Endodermal cell (in vitro differentiated cells): ENCODE measurements around the gene FAM174C. TPM values are rescaled to one million over a fixed set of nuclear protein-coding genes. Genes with fewer than 3 reads are reported as not detected.
A peak's percentile ranks its signal among the peaks of the same experiment; 100 is the strongest.

Source experiments
- DNase-seq: peaks from one replicate; pipeline ENCODE4 v3.0.0-alpha.2; 2017
- H3K27ac ChIP-seq: 2 replicates; pipeline ENCODE4 v1.5.1; 2013; ENCODE audit warnings: mild to moderate bottlenecking, low read depth, low read length, moderate library complexity
- H3K27me3 ChIP-seq: 2 replicates; pipeline ENCODE4 v1.6.1; 2013; ENCODE audit warnings: mild to moderate bottlenecking, low read length, moderate library complexity; ENCODE audit not compliant: insufficient read depth, control insufficient read depth, poor library complexity, severe bottlenecking
- H3K36me3 ChIP-seq: 2 replicates; pipeline ENCODE4 v1.7.0; 2013; ENCODE audit warnings: mild to moderate bottlenecking, low read length, moderate library complexity; ENCODE audit not compliant: control insufficient read depth, insufficient read depth
- H3K4me1 ChIP-seq: one replicate; pipeline ENCODE4 v1.7.0; 2013; ENCODE audit warnings: low read length; ENCODE audit not compliant: control insufficient read depth, insufficient read depth
- H3K4me3 ChIP-seq: 2 replicates; pipeline ENCODE4 v1.5.1; 2013; ENCODE audit warnings: mild to moderate bottlenecking, low read length, moderate library complexity
- H3K9ac ChIP-seq: 2 replicates; pipeline ENCODE4 v1.6.1; 2013; ENCODE audit warnings: mild to moderate bottlenecking, low read length, moderate library complexity; ENCODE audit not compliant: poor library complexity, severe bottlenecking; ENCODE audit errors: extremely low read depth
- H3K9me3 ChIP-seq: 2 replicates; pipeline ENCODE4 v1.6.1; 2013; ENCODE audit warnings: mild to moderate bottlenecking, low read length, moderate library complexity; ENCODE audit not compliant: control insufficient read depth
- H3K27ac Mint-ChIP-seq: 2 replicates; pipeline ENCODE4 v1.8.0; 2020; ENCODE audit warnings: mixed read lengths
- H3K27me3 Mint-ChIP-seq: 2 replicates; pipeline ENCODE4 v1.8.0; 2021; ENCODE audit warnings: mild to moderate bottlenecking, mixed read lengths; ENCODE audit not compliant: insufficient read depth
- H3K36me3 Mint-ChIP-seq: 2 replicates; pipeline ENCODE4 v1.8.0; 2020; ENCODE audit warnings: low read depth, mixed read lengths
- H3K4me1 Mint-ChIP-seq: 2 replicates; pipeline ENCODE4 v1.8.0; 2020; ENCODE audit warnings: mixed read lengths
- H3K4me3 Mint-ChIP-seq: 2 replicates; pipeline ENCODE4 v1.8.0; 2020; ENCODE audit warnings: mild to moderate bottlenecking, moderate library complexity, mixed read lengths
- H3K9me3 Mint-ChIP-seq: 2 replicates; pipeline ENCODE4 v1.8.0; 2020; ENCODE audit warnings: mild to moderate bottlenecking, mixed read lengths
- WGBS, 2 experiments: methylation state at CpG; one replicate each; pipeline versions ENCODE4 v1.1.5 to v1.1.7; 2013; ENCODE audit warnings: missing lambda C conversion rate in 2 of 2, mixed read lengths in 1 of 2; ENCODE audit not compliant: insufficient coverage in 1 of 2, insufficient read length in 1 of 2; 5-methylcytosine and 5-hydroxymethylcytosine counted together
- total RNA-seq, 2 donors: library from RNA; stranded (reverse); fragmentation: NEBNext Ultra II Directional in 1 of 2; extraction: Animal tissue kit (Norgen Biotek cat#: 25700) in 1 of 2; gene quantifications; 2 replicates in 1 of 2; 3 replicates in 1 of 2; pipeline ENCODE4 v1.2.1, GENCODE V29; 2021
- TF ChIP-seq, protein P1 (sequence below): fragments of 200-600 bp; sonication (generic); conservative IDR thresholded peaks from 2 replicates; pipeline ENCODE4 v1.5.0; 2021; ENCODE audit warnings: antibody characterized with exemption, mild to moderate bottlenecking

Gene FAM174C
- total RNA-seq, 2 donors from 2014 or later = 45.1 to 46.0 TPM

DNA sequence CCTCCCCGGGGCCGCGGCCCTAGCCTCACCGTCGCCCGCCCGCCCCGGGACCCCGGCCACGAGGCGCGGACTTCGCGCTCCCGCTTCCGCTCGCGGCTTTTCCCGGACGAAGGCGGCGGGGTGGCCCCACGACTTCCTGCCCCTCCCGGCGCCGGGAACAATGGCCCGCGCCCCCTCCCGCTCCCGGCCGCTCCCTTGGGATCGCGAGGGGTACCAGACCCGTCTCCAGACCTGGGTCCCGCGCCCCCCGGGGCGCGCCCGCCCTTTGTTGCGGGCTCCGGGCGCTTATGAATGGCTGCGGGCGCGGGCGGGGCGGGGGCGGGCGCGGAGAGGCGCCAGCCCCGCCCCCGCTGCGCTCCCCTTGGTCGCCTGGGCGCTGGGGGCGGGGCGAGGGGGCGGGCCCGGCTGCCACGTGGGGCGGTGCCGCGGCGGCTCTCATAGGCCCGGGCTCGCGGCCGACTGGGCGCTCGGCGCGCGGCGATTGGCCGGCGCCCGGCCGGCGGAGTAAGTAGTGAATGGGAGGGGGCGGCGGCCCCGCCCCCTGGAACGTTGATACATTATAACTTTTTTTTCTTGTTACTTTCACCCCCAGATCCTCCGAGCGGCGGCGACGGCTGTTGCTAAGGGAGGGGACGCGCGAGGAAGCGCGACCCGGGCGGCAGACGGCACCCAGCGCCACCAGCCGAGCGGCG is 25.9 kb upstream of the FAM174C start:
- Histone ChIP-seq H3K27me3 (no peaks in the 10 kb centered on the region), H3K36me3 (peaks cover 26% of the 10 kb centered on the region), H3K9ac (peak overlapping the region; percentile 95), H3K9me3 (no peaks in the 10 kb centered on the region), H3K27ac (peak overlapping the region; percentile 99), H3K4me1 (peaks cover 10% of the 10 kb centered on the region), H3K4me3 (peak overlapping the region; percentile 71)
- TF ChIP-seq, protein P1, sequence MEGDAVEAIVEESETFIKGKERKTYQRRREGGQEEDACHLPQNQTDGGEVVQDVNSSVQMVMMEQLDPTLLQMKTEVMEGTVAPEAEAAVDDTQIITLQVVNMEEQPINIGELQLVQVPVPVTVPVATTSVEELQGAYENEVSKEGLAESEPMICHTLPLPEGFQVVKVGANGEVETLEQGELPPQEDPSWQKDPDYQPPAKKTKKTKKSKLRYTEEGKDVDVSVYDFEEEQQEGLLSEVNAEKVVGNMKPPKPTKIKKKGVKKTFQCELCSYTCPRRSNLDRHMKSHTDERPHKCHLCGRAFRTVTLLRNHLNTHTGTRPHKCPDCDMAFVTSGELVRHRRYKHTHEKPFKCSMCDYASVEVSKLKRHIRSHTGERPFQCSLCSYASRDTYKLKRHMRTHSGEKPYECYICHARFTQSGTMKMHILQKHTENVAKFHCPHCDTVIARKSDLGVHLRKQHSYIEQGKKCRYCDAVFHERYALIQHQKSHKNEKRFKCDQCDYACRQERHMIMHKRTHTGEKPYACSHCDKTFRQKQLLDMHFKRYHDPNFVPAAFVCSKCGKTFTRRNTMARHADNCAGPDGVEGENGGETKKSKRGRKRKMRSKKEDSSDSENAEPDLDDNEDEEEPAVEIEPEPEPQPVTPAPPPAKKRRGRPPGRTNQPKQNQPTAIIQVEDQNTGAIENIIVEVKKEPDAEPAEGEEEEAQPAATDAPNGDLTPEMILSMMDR = no peak
- peak; percentile 97 for DNase-seq
- Mint-ChIP-seq H3K4me3 (peak overlapping the region; percentile 87), H3K9me3 (no peaks in the 10 kb centered on the region), H3K27ac (no peak overlapping the region), H3K36me3 (peaks cover 17% of the 10 kb centered on the region), H3K27me3 (no peaks in the 10 kb centered on the region), H3K4me1 (peaks cover 2% of the 10 kb centered on the region)
- WGBS, 2 experiments = 0% methylated on average over 13 to 102 of the region's 102 CpGs

GRCh38 chr19:1249990-1250436 is 25.3 kb upstream of the FAM174C start:
- Mint-ChIP-seq H3K27me3 (no peaks in the 10 kb centered on the region), H3K36me3 (peaks cover 21% of the 10 kb centered on the region), H3K4me3 (peak overlapping the region; percentile 87), H3K9me3 (no peaks in the 10 kb centered on the region), H3K4me1 (no peaks in the 10 kb centered on the region), H3K27ac (no peak overlapping the region)
- Histone ChIP-seq H3K9ac (peak overlapping the region; percentile 95), H3K9me3 (no peaks in the 10 kb centered on the region), H3K36me3 (peaks cover 31% of the 10 kb centered on the region), H3K4me1 (peaks cover 5% of the 10 kb centered on the region), H3K27me3 (no peaks in the 10 kb centered on the region), H3K27ac (peak overlapping the region; percentile 91), H3K4me3 (peak overlapping the region; percentile 71)
- TF ChIP-seq, protein P1 = no peak
- WGBS, 2 experiments = 0% methylated on average over 16 to 67 of the region's 67 CpGs
- no peak for DNase-seq

GRCh38 chr19:1250437-1251260 is 24.7 kb upstream of the FAM174C start:
- H3K9ac ChIP-seq = peak overlapping the region; percentile 95
- Mint-ChIP-seq H3K4me3 (peak overlapping the region; percentile 87), H3K27me3 (no peaks in the 10 kb centered on the region), H3K27ac (peak overlapping the region; percentile 91), H3K4me1 (no peaks in the 10 kb centered on the region), H3K9me3 (no peaks in the 10 kb centered on the region), H3K36me3 (peaks cover 28% of the 10 kb centered on the region)
- no peaks in the 10 kb centered on the region for H3K27me3 ChIP-seq
- TF ChIP-seq, protein P1 = no peak
- no peaks in the 10 kb centered on the region for H3K9me3 ChIP-seq
- peak; percentile 84 for DNase-seq
- peak overlapping the region; percentile 85 for H3K4me3 ChIP-seq
- WGBS, 2 experiments = 0% methylated on average over 2 to 85 of the region's 90 CpGs
- peaks cover 38% of the 10 kb centered on the region for H3K36me3 ChIP-seq
- peaks cover 5% of the 10 kb centered on the region for H3K4me1 ChIP-seq
- H3K27ac ChIP-seq = peak overlapping the region; percentile 91
